WERI-Rb-1 (cell line): ENCODE data around the gene CYB5R4.

Experiments used
- DNase-seq: peaks from one replicate; pipeline ENCODE4 v3.0.0-alpha.2; 2020
- H3K27ac ChIP-seq: fragments of 250-450 bp; sonication (Bioruptor Pico); 2 replicates; pipeline ENCODE4 v1.5.1; 2020; ENCODE audit warnings: mild to moderate bottlenecking, moderate library complexity
- H3K27me3 ChIP-seq: fragments of 250-450 bp; sonication (Bioruptor Pico); 2 replicates; pipeline ENCODE4 v1.5.1; 2021; ENCODE audit warnings: mild to moderate bottlenecking, low read depth, moderate library complexity; ENCODE audit not compliant: insufficient read depth, severe bottlenecking
- H3K36me3 ChIP-seq: fragments of 250-450 bp; sonication (Bioruptor Pico); 2 replicates; pipeline ENCODE4 v1.5.1; 2020; ENCODE audit warnings: mild to moderate bottlenecking, moderate library complexity
- H3K4me3 ChIP-seq: 2 replicates; pipeline ENCODE4 v1.5.1; 2011; ENCODE audit warnings: low read depth, mild to moderate bottlenecking, control low read depth, low read length
- H3K9me3 ChIP-seq: fragments of 250-450 bp; sonication (Bioruptor Pico); 2 replicates; pipeline ENCODE4 v1.5.1; 2021; ENCODE audit warnings: mild to moderate bottlenecking, moderate library complexity; ENCODE audit not compliant: severe bottlenecking
- CTCF ChIP-seq: IDR thresholded peaks from 2 replicates; pipeline ENCODE4 v1.5.1; 2011; ENCODE audit warnings: low read depth, mild to moderate bottlenecking, control low read depth, inconsistent platforms, low read length

CYB5R4 gene

GRCh38 chr6:83849127-83849526, 10.4 kb upstream of the CYB5R4 start:
- no peaks in the 10 kb centered on the region for H3K27me3 ChIP-seq
- H3K4me3 ChIP-seq: no peak overlapping the region
- TF ChIP-seq CTCF: no peak
- no peak overlapping the region for H3K27ac ChIP-seq
- DNase-seq: no peak
- H3K36me3 ChIP-seq: no peaks in the 10 kb centered on the region
- no peaks in the 10 kb centered on the region for H3K9me3 ChIP-seq

- TF ChIP-seq CTCF: no peak
- Histone ChIP-seq H3K9me3 (no peaks in the 10 kb centered on the region), H3K27ac (no peak overlapping the region), H3K36me3 (no peaks in the 10 kb centered on the region), H3K27me3 (no peaks in the 10 kb centered on the region), H3K4me3 (no peak overlapping the region)
- no peak for DNase-seq
Measured at GRCh38 chr6:83849610-83850009, 9.9 kb upstream of the CYB5R4 start.

- DNase-seq: no peak
- no peak for TF ChIP-seq CTCF
- Histone ChIP-seq H3K4me3 (peak overlapping the region; percentile 70), H3K36me3 (no peaks in the 10 kb centered on the region), H3K27me3 (no peaks in the 10 kb centered on the region), H3K9me3 (no peaks in the 10 kb centered on the region), H3K27ac (peak overlapping the region; percentile 86)
Measured at GRCh38 chr6:83852528-83853177, 6.8 kb upstream of the CYB5R4 start.

- H3K27me3 ChIP-seq: no peaks in the 10 kb centered on the region
- peak; percentile 79 for DNase-seq
- H3K9me3 ChIP-seq: no peaks in the 10 kb centered on the region
- peak within 1 kb of the TSS; percentile 70 for H3K4me3 ChIP-seq
- H3K36me3 ChIP-seq: no peaks in the 10 kb centered on the region
- peak within 1 kb of the TSS; percentile 86 for H3K27ac ChIP-seq
- TF ChIP-seq CTCF: no peak
Measured at GRCh38 chr6:83853178-83854000, 6.1 kb upstream of the CYB5R4 start, which contains the start of gene RIPPLY2. Gene RIPPLY2 (plus strand): TSS chr6:83853360. CDS start chr6:83853417, 57 bp downstream.

GRCh38 chr6:83854001-83854501, 5.4 kb upstream of the CYB5R4 start:
- no peak for TF ChIP-seq CTCF
- Histone ChIP-seq H3K27ac (peak overlapping the region; percentile 86), H3K4me3 (peak overlapping the region; percentile 70), H3K27me3 (no peaks in the 10 kb centered on the region), H3K36me3 (no peaks in the 10 kb centered on the region), H3K9me3 (no peaks in the 10 kb centered on the region)
- peak; percentile 58 for DNase-seq
